HG03457 (cell line): ENCODE results near the gene ASH1L.
"Not testable (repeated sequence)": the region's sequence is repeated elsewhere in the genome, so short reads cannot be mapped to it uniquely, and the experiment has no call there.

Source experiments
- ATAC-seq: cut with Tn5 transposase; IDR thresholded peaks from one replicate; pipeline ENCODE4 v1.9.1; 2021; ENCODE audit warnings: moderate number of reproducible peaks; ENCODE audit not compliant: unreplicated experiment

The ASH1L gene

GRCh38 chr1:155561779-155562580 is 623 bp downstream of the ASH1L start:
- ATAC-seq, result peak; percentile 11

DNA sequence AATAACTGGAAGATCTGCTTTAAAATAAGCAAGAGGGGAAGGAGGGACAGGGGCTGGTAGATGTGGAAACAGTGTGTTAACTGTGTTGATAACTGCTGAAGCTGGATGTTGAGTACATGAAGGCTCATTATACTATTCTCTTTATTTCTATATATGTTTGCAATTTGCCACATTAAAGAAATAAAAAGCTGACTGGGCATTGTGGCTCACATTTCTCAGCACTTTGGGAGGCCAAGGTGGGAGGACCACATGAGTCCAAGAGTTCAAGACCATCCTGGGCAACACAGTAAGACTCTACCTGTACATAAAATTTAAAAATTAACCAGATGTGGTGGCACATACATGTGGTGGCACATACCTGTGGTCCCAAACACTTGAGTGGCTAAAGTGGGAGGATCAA is 6.7 kb downstream of the ASH1L start:
- ATAC-seq, result no peak

GRCh38 chr1:155553349-155553748 is 9.3 kb downstream of the ASH1L start:
- ATAC-seq, result no peak

DNA sequence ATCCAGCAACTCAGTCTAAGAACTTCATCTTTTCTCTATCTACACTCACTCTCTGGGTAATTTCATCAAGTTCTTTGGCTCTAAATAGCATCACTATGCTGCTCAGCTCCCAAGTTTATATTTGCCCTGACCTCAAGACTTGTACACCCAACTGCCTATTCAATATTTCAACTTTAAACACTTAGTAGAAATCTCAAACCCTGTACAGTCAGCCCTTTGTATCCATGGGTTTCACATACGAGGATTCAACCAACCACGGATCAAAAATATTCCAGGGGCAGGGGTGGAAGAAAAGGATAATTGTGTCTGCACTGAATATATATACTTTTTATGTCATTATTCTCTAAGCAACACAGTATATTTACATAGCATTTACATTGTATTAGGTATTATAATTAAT is 13.9 kb downstream of the ASH1L start:
- ATAC-seq, result no peak

GRCh38 chr1:155540000-155540874 is 22.4 kb downstream of the ASH1L start:
- no peak for ATAC-seq

DNA sequence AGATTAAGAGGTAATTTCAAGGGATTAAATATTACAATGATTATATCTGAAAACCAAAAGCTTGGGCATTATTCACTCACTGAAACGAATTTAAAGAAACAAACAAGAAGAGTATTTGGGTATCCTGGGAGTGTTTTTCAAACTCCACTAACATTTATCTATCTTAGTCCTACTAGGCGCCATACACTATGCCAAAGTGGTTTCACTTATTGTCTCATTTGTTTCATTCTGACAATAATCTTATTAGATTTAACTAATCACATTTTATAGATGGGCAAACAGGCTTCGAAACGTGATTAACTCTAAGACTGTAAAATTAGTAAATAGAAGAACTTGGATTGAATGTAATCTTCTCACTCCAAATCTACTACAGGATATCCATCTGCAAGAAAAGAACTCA is 25.4 kb downstream of the ASH1L start:
- no peak for ATAC-seq

DNA sequence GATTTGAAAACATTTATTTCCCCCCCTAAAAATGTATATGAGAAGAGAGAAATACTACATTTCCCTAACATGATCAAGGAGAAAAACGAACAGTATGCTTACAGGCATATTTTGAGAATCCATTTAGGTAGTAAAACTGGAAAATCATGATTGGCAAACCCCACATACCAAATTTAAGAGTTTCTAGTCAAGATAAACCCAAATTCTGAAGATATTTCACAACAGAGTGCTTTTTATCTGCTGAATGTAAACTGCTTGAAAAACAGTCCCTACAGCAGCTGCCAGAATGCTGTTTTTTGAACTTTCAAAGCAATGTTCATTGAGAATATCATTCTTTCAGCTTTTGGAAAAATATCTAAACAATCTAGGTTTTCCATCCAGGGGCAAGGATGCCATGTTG is 31.0 kb downstream of the ASH1L start:
- no peak for ATAC-seq

GRCh38 chr1:155529929-155530328 is 32.7 kb downstream of the ASH1L start:
- no peak for ATAC-seq

- ATAC-seq, result no peak
These were observed 33.5 kb downstream of the ASH1L start for GRCh38 chr1:155529109-155529508.

- ATAC-seq, result no peak
These were observed 34.9 kb downstream of the ASH1L start for GRCh38 chr1:155527677-155528076.

DNA sequence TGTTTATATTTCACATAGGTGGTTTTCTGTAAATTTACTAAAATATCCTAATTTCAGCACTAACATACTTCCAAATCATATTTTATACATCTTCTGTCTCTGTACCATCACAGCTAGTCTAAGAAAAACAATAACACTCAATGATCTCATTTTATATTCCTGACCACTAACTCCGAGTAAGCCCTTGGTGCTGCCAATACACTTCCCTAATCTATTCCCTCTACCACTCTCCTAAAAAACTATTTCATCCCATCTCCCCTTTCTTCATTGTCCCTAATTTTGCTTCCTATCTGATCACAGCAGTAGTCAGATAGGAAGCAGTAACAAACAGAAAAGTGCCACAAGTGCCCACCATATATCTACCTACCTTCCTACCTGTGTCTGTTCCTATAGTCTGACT is 36.2 kb downstream of the ASH1L start:
- ATAC-seq, result no peak

DNA sequence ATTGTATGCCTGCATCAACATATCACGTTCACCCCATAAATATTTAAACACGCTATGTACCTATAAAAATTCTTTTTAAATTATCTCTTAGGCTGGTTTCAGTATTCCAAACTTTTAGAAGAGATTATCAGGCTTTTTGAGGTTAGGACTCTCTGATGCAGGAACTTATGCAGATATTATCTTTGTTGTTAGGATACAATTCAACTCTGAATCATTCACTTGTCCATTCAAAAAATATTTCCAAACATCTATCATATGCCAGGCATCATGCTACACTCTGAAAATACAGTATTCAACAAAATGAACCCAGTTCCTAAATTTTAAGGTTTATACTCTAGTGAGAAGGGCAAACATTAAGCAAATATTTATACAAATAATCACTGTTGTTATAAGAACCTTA is 40.5 kb downstream of the ASH1L start:
- ATAC-seq, result no peak

DNA sequence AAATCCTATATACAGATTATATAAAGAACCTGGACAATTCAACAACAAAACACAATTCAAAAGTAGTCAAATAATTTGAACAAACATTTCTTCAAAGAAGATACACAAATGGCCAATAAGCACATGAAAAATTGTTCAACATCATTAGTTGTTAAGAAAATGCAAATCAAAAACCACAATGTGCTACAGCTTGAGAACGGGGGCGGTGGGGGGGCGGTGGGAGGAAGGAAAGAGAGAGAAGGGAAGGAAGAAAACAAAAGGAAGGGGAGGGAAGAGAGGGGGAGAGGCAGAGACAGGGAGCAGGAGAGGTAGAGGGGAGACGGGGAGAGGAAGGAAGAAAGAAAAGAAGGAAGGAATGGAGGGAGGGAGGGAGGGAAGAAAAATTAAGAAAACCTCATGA is 44.1 kb downstream of the ASH1L start:
- no peak for ATAC-seq

DNA sequence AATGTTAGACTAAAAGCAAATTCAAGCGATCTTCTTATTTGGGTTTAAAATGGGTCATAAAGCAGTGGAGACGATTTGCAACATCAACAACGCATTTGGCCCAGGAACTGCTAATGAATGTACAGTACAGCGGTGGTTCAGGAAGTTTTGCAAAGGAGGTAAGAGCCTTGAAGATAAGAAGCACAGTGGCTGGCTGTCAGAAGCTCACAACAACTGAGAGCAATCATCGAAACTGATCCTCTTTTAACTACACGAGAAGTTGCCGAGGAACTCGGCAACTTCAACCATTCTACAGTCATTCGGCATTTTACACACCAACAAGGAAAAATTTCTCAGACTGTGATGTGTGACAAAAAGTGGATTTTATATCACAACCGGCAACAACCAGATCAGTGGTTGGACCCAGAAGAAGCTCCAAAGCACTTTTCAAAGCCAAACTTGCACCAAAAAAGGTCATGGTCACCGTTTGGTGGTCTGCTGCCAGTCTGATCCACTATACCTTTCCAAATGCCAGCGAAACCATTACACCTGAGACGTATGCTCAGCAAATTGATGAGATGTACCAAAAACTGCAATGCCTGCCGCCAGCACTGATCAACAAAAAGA is 47.9 kb downstream of the ASH1L start:
- ATAC-seq, result no peak

DNA sequence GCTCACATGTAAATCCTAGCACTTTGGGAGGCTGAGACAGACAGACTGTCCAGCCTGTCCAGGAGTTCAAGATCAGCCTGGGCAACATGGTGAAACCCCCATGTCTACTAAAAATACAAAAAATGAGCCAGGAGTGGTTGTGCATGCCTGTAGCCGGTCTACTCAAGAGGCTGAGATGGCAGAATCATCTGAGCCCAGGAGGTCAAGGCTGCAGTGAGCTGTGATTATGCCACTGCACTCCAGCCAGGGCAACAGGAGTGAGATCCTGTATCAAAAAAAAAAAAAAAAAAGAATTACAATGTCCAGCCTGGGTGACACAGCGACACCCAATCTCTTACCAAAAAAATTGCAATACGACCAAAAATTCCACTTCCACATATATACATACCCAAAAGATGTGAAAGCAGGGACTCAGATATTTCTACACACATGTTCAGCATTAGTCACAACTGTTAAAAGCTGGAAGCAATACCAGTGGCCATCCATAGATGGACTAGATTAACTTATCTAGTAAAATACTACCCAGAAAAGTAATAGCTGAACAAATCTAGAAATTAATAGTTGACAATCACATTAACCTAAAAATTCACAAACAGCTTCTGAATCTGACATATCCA is 49.2 kb downstream of the ASH1L start:
- ATAC-seq, result no peak

GRCh38 chr1:155511385-155511784 is 51.2 kb downstream of the ASH1L start:
- not testable (repeated sequence) for ATAC-seq

DNA sequence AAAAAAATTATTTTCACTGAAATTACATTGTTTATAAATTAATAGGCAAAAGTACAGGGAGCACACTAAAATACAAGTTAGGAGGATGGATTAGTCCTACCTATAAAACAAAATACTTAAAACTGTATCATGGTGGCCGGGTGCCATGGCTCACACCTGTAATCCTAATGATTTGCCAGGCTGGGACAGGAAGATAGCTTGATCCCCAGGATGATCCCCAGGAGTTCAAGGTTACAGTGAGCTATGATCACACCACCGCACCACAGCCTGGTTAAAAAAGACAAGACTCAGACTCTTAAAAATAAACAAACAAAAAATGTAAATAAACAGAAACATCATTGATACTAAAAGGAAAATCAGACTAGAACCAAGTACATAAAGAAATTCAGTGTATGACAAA is 53.5 kb downstream of the ASH1L start:
- no peak for ATAC-seq

DNA sequence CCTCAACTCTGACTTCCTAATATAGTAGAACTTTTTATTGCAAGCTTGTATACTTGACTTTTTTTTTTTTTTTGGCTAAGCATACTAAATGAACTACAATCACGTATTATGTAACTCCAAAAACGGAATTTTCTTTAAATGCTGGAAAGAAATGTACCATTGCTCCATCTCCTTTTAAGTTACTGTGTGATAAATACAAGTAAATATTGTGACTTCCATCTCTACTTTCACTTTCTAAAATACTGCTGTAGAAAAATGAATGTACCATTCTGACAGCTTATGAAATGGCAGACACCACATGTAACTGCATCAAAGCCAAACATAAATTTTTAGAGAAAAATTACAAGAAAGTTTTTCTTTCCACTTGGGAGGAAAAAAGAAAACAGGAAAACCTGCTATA is 54.7 kb downstream of the ASH1L start:
- no peak for ATAC-seq

GRCh38 chr1:155505963-155506362 is 56.6 kb downstream of the ASH1L start:
- ATAC-seq, result not testable (repeated sequence)

DNA sequence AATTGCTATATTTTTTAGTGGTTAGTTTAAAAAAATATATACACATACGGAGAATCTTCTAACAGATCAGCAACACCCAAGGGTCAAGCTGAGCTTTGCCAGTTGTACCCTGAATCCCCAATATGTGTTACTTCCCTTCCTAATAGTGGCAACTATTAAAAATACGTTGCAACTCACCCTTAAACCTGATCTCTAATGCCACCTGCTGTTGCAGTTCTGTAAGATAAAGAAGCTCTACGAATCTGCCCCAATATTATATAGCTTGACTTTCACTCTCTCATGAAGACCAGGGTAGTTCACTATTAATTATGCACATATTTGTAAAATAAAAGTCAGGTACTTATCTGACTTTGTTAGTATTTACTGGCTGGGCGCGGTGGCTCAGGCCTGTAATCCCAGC is 58.4 kb downstream of the ASH1L start:
- ATAC-seq, result no peak

DNA sequence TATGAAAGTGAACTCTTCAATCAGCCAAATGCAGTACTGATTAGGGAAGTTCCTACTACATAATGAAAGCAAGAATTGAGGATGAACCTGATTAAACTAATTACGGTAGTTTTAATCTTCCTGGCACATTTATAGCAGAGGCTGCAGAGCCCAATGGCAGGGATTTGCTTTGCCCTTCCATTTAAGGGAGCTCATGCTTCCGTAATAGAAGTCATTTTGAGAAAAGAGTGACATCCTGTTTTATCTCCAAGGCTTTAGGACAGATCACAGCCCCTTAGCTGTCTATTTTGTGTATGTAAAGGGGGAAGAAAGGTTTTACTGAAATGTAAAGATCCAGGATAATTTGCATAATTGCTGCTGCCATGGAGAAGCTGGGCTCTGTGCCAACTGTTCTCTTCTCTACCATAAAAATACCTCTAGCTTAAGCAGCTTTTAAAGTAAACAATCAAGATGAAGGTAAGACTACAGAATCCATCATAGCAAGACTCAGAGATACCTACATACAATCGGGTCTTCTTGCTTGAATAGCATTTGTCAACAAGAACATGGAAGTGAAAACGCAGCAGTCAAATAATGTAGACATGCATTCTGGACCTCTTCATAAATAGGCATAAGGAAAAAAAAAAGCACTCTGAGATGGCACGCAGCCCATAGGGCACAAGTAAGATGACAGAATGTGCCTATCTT is 62.5 kb downstream of the ASH1L start:
- ATAC-seq, result no peak
